Stimulated activated naive CD8-positive, alpha-beta T cell treated with anti-CD3 and anti-CD28 coated beads, Interleukin-15, Interleukin-2, amounts not matched to agents 100 U/mL and 50 U/mL, for 24 hours (primary cell): ENCODE measurements around the gene PTPN11.
"Not testable (repeated sequence)": the region's sequence is repeated elsewhere in the genome, so short reads cannot be mapped to it uniquely, and the experiment has no call there.

ENCODE experiments used
- ATAC-seq: fragments of 150-1000 bp; cut with Tn5 transposase; one replicate; pipeline ENCODE4 v1.10.0; 2021
- DNase-seq: peaks from one replicate; pipeline ENCODE4 v3.0.0; 2021

Gene PTPN11

GRCh38 chr12:112409064-112409905 lies 9.5 kb upstream of the PTPN11 start, which contains the start of gene RPL6:
TSS of gene RPL6 (minus strand) at chr12:112409605. CDS start at chr12:112408656, 949 bp downstream.
- peak; percentile 89 for ATAC-seq

GRCh38 chr12:112409906-112410244 lies 8.9 kb upstream of the PTPN11 start:
- no peak for DNase-seq
- ATAC-seq, result no peak

More at GRCh38 chr12:112409064-112409905, 9.5 kb upstream of the PTPN11 start, which contains the start of gene RPL6:
- DNase-seq, result peak; percentile 77

GRCh38 chr12:112413855-112414625 lies 4.7 kb upstream of the PTPN11 start:
- DNase-seq (no peak), ATAC-seq (no peak)

- DNase-seq, ATAC-seq: not testable (repeated sequence)
These were observed 3.3 kb upstream of the PTPN11 start for GRCh38 chr12:112415457-112415856.

GRCh38 chr12:112418273-112418607 lies 507 bp upstream of the PTPN11 start:
- no peak for DNase-seq
- no peak for ATAC-seq

- no peak for DNase-seq
These were observed 768 bp downstream of the PTPN11 start for GRCh38 chr12:112419297-112420133.

GRCh38 chr12:112420740-112421139 lies 2.0 kb downstream of the PTPN11 start:
- DNase-seq (no peak), ATAC-seq (no peak)

More at GRCh38 chr12:112419297-112420133, 768 bp downstream of the PTPN11 start:
- peak; percentile 9 for ATAC-seq

GRCh38 chr12:112421363-112421762 lies 2.6 kb downstream of the PTPN11 start:
- DNase-seq (no peak), ATAC-seq (no peak)

GRCh38 chr12:112422531-112422930 lies 3.8 kb downstream of the PTPN11 start:
- no peak for DNase-seq
- ATAC-seq, result no peak

- DNase-seq, result no peak
- ATAC-seq, result no peak
These were observed 5.4 kb downstream of the PTPN11 start for GRCh38 chr12:112424126-112424525.

GRCh38 chr12:112425582-112426382 lies 7.0 kb downstream of the PTPN11 start:
- DNase-seq, result no peak
- ATAC-seq, result no peak

GRCh38 chr12:112427760-112428159 lies 9.0 kb downstream of the PTPN11 start:
- ATAC-seq, result no peak
- DNase-seq, result no peak

GRCh38 chr12:112430929-112431328 lies 12.2 kb downstream of the PTPN11 start:
- DNase-seq (peak; percentile 27), ATAC-seq (peak; percentile 91)

- DNase-seq (no peak), ATAC-seq (peak; percentile 71)
These were observed 13.2 kb downstream of the PTPN11 start for GRCh38 chr12:112431965-112432364.

- no peak for ATAC-seq
- no peak for DNase-seq
These were observed 14.8 kb downstream of the PTPN11 start for GRCh38 chr12:112433551-112433950.

GRCh38 chr12:112438645-112439044 lies 19.9 kb downstream of the PTPN11 start:
- DNase-seq, ATAC-seq: not testable (repeated sequence)

GRCh38 chr12:112439769-112440168 lies 21.0 kb downstream of the PTPN11 start:
- DNase-seq (no peak), ATAC-seq (no peak)

GRCh38 chr12:112440653-112441052 lies 21.9 kb downstream of the PTPN11 start:
- not testable (repeated sequence) for ATAC-seq, DNase-seq

- DNase-seq (no peak), ATAC-seq (no peak)
These were observed 25.2 kb downstream of the PTPN11 start for GRCh38 chr12:112443916-112444315.

GRCh38 chr12:112446008-112446725 lies 27.4 kb downstream of the PTPN11 start:
- DNase-seq (no peak), ATAC-seq (no peak)

GRCh38 chr12:112447106-112447505 lies 28.4 kb downstream of the PTPN11 start:
- DNase-seq (no peak), ATAC-seq (no peak)
